ENCODE data around the gene DIP2B. TPM values are rescaled to one million over a fixed set of nuclear protein-coding genes. Genes with fewer than 3 reads are reported as not detected.
"Not testable (repeated sequence)": the region's sequence is repeated elsewhere in the genome, so short reads cannot be mapped to it uniquely, and the experiment has no call there.

The DIP2B gene
- total and polyA plus RNA-seq, 10 donors = 5.6 to 96.4 (median 61.6) TPM

- no peak for DNase-seq
- TF ChIP-seq POLR2AphosphoS5 (IDR thresholded peaks at IDR 0.05) (peak in 1 of 3 donors; percentile 22), CTCF (IDR thresholded peaks at IDR 0.05 in 8 of 11, conservative IDR thresholded peaks at IDR 0.05 in 3 of 11) (peak in 1 of 11 experiments; percentile 19), POLR2A (IDR thresholded peaks at IDR 0.05) (no peak)
- Histone ChIP-seq H3K4me1 (peaks cover 46 to 100% (median 91%) of the 10 kb centered on the region in 6 donors), H3K27me3 (replicated peaks in 1 of 7) (no peaks in the 10 kb centered on the region), H3K9me3 (no peaks in the 10 kb centered on the region), H3K27ac (peak overlapping the region; percentile 51 to 92 (median 88)), H3K36me3 (no peaks in the 10 kb centered on the region), H3K4me3 (peak overlapping the region in 1 of 8 donors; percentile 39)
- 4 to 16% (median 8%) methylated on average over 3 of the region's 3 CpGs for WGBS, 5 donors
- intact Hi-C loops (cut with DNase I; ENCODE audit: low total_unique reads) = no loop called here
These were observed 12.8 kb downstream of the DIP2B start for GRCh38 chr12:50517421-50518048.

- no peak for TF ChIP-seq POLR2AphosphoS5 (IDR thresholded peaks at IDR 0.05)
- no peak for TF ChIP-seq CTCF (IDR thresholded peaks at IDR 0.05 in 8 of 11, conservative IDR thresholded peaks at IDR 0.05 in 3 of 11)
- no peak for TF ChIP-seq POLR2A (IDR thresholded peaks at IDR 0.05)
- H3K4me3 ChIP-seq = peak overlapping the region in 1 of 8 donors; percentile 39
- H3K27me3 ChIP-seq (replicated peaks in 1 of 7) = no peaks in the 10 kb centered on the region
- H3K36me3 ChIP-seq = no peaks in the 10 kb centered on the region
- 68 to 85% (median 77%) methylated on average over 11 of the region's 11 CpGs for WGBS, 5 donors
- H3K9me3 ChIP-seq = no peaks in the 10 kb centered on the region
- peaks cover 46 to 97% (median 87%) of the 10 kb centered on the region in 6 donors for H3K4me1 ChIP-seq
- peak; percentile 81 for DNase-seq
- H3K27ac ChIP-seq = peak overlapping the region; percentile 51 to 92 (median 88)
- intact Hi-C loops (cut with DNase I; ENCODE audit: low total_unique reads) = no loop called here
These were observed 13.3 kb downstream of the DIP2B start for GRCh38 chr12:50518090-50518489.

GRCh38 chr12:50519353-50519752 is 14.6 kb downstream of the DIP2B start:
- Histone ChIP-seq H3K27ac (peak overlapping the region; percentile 73 to 92 (median 88)), H3K27me3 (replicated peaks in 1 of 7) (no peaks in the 10 kb centered on the region), H3K9me3 (no peaks in the 10 kb centered on the region), H3K4me3 (no peak overlapping the region), H3K36me3 (peaks cover 0 to 2% (median 0%) of the 10 kb centered on the region in 6 donors), H3K4me1 (peaks cover 33 to 93% (median 80%) of the 10 kb centered on the region in 6 donors)
- DNase-seq = no peak
- 75 to 91% (median 81%) methylated on average over 1 of the region's 1 CpG for WGBS, 5 donors
- no peak for TF ChIP-seq CTCF (IDR thresholded peaks at IDR 0.05 in 8 of 11, conservative IDR thresholded peaks at IDR 0.05 in 3 of 11)
- no peak for TF ChIP-seq POLR2A (IDR thresholded peaks at IDR 0.05)
- no peak for TF ChIP-seq POLR2AphosphoS5 (IDR thresholded peaks at IDR 0.05)
- intact Hi-C loops (cut with DNase I; ENCODE audit: low total_unique reads) = no loop called here

GRCh38 chr12:50520416-50521207 is 15.8 kb downstream of the DIP2B start:
- intact Hi-C loops (cut with DNase I; ENCODE audit: low total_unique reads) = no loop called here
- Histone ChIP-seq H3K4me1 (peaks cover 22 to 93% (median 75%) of the 10 kb centered on the region in 6 donors), H3K27me3 (replicated peaks in 1 of 7) (no peaks in the 10 kb centered on the region)

GRCh38 chr12:50521781-50522180 is 17.0 kb downstream of the DIP2B start:
- 96 to 98% (median 96%) methylated on average over 4 of the region's 4 CpGs for WGBS, 5 donors
- H3K9me3 ChIP-seq; intact Hi-C loops (cut with DNase I; ENCODE audit: low total_unique reads); H3K4me3 ChIP-seq; DNase-seq; H3K27me3 ChIP-seq (replicated peaks in 1 of 7): not testable (repeated sequence)
- Histone ChIP-seq H3K36me3 (peaks cover 0 to 10% (median 0%) of the 10 kb centered on the region in 6 donors), H3K4me1 (peaks cover 22 to 93% (median 72%) of the 10 kb centered on the region in 6 donors), H3K27ac (peak overlapping the region in 5 of 8 donors; percentile 83 to 92 (median 89))

More at GRCh38 chr12:50520416-50521207, 15.8 kb downstream of the DIP2B start:
- 43 to 60% (median 54%) methylated on average over 8 of the region's 8 CpGs for WGBS, 5 donors
- Histone ChIP-seq H3K36me3 (peaks cover 0 to 9% (median 0%) of the 10 kb centered on the region in 6 donors), H3K9me3 (no peaks in the 10 kb centered on the region), H3K27ac (peak overlapping the region; percentile 73 to 92 (median 88)), H3K4me3 (peak overlapping the region in 2 of 8 donors; percentile 3 to 42)
- TF ChIP-seq POLR2A (IDR thresholded peaks at IDR 0.05) = no peak
- no peak for TF ChIP-seq CTCF (IDR thresholded peaks at IDR 0.05 in 8 of 11, conservative IDR thresholded peaks at IDR 0.05 in 3 of 11)
- TF ChIP-seq POLR2AphosphoS5 (IDR thresholded peaks at IDR 0.05) = no peak
- DNase-seq = no peak

All from spleen (tissue), 11 donors.